Activated effector memory CD4-positive, alpha-beta T cell treated with Interleukin-2 at 50 U/mL for 16 hours (primary cell): ENCODE measurements around the gene ATP1A2.

Source experiments
- DNase-seq: peaks from one replicate; pipeline ENCODE4 v3.0.0-alpha.2; 2020

ATP1A2 gene

GRCh38 chr1:160127381-160127780 is 11.8 kb downstream of the ATP1A2 start:
- DNase-seq: no peak

- DNase-seq: no peak
Measured at GRCh38 chr1:160127865-160128523, 12.4 kb downstream of the ATP1A2 start.

GRCh38 chr1:160128636-160129035 is 13.1 kb downstream of the ATP1A2 start:
- no peak for DNase-seq

- DNase-seq: no peak
Measured at GRCh38 chr1:160129046-160129445, 13.5 kb downstream of the ATP1A2 start.

GRCh38 chr1:160129558-160129957 is 14.0 kb downstream of the ATP1A2 start:
- no peak for DNase-seq

GRCh38 chr1:160129966-160130365 is 14.4 kb downstream of the ATP1A2 start:
- no peak for DNase-seq

GRCh38 chr1:160130486-160130885 is 14.9 kb downstream of the ATP1A2 start:
- DNase-seq: no peak

- DNase-seq: no peak
Measured at GRCh38 chr1:160130939-160131338, 15.4 kb downstream of the ATP1A2 start.

GRCh38 chr1:160131803-160132565 is 16.4 kb downstream of the ATP1A2 start:
- DNase-seq: no peak

- DNase-seq: no peak
Measured at GRCh38 chr1:160133990-160134770, 18.6 kb downstream of the ATP1A2 start.

- DNase-seq: no peak
Measured at GRCh38 chr1:160134791-160135572, 19.4 kb downstream of the ATP1A2 start.

- no peak for DNase-seq
Measured at GRCh38 chr1:160136121-160136925, 20.8 kb downstream of the ATP1A2 start.

- no peak for DNase-seq
Measured at GRCh38 chr1:160136926-160137200, 21.3 kb downstream of the ATP1A2 start.

- no peak for DNase-seq
Measured at GRCh38 chr1:160137216-160137862, 21.8 kb downstream of the ATP1A2 start.

GRCh38 chr1:160139840-160140239 is 24.3 kb downstream of the ATP1A2 start:
- DNase-seq: no peak

- DNase-seq: no peak
Measured at GRCh38 chr1:160143695-160144094, 28.1 kb downstream of the ATP1A2 start.

GRCh38 chr1:160144921-160145320 is 29.4 kb downstream of the ATP1A2 start:
- DNase-seq: no peak

- DNase-seq: no peak
Measured at GRCh38 chr1:160146107-160146506, 30.5 kb downstream of the ATP1A2 start.

GRCh38 chr1:160148121-160148520 is 32.6 kb downstream of the ATP1A2 start:
- DNase-seq: no peak

GRCh38 chr1:160149233-160149632 is 33.7 kb downstream of the ATP1A2 start:
- no peak for DNase-seq

- no peak for DNase-seq
Measured at GRCh38 chr1:160149716-160150115, 34.2 kb downstream of the ATP1A2 start.

- DNase-seq: no peak
Measured at GRCh38 chr1:160151303-160151702, 35.7 kb downstream of the ATP1A2 start, which contains the start of gene ATP1A4. Gene ATP1A4, plus strand, starts transcription at chr1:160151603. Its CDS starts 438 bp downstream, at chr1:160152041.
